Measurements from ENCODE around the gene AGXT2. TPM values are rescaled to one million over a fixed set of nuclear protein-coding genes. Genes with fewer than 3 reads are reported as not detected.
A peak's percentile ranks its signal among the peaks of the same experiment; 100 is the strongest.
"Not testable (repeated sequence)": the region's sequence is repeated elsewhere in the genome, so short reads cannot be mapped to it uniquely, and the experiment has no call there.

Gene AGXT2
- total RNA-seq, 4 donors from 2014 or later, result not detected

DNA sequence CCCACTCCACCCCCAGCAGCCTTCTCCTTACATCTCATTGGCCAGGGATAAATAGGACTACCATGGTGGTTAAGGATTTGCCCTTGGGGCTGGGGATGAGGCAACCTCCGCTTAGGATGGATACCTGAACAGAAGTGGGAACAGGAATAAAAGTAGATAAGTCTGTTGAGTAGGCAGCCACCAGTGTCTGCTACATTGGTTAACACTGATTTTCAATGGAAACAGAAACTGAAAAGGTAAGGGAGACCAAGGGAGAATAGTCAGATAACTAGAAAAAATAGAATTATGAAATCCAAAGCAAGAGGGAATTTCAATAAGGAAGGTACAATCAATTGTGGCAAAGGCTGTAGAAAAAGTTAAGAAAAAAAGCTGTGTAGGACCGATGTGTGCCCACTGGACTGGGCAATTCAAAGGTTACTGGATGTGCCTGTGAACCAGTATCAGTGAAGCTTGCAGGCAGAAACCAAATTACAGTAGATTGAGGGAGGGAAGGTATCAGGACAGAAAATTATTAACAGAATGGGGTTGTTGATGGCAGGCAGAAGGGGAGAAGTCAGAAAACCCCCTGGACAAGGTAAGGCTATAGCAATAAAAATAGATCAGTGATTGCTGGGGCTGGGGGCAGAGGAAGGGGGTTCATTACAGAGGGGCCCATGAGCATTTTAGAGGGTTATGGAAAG is 69.7 kb downstream of the AGXT2 start:
- TF ChIP-seq, protein P1, sequence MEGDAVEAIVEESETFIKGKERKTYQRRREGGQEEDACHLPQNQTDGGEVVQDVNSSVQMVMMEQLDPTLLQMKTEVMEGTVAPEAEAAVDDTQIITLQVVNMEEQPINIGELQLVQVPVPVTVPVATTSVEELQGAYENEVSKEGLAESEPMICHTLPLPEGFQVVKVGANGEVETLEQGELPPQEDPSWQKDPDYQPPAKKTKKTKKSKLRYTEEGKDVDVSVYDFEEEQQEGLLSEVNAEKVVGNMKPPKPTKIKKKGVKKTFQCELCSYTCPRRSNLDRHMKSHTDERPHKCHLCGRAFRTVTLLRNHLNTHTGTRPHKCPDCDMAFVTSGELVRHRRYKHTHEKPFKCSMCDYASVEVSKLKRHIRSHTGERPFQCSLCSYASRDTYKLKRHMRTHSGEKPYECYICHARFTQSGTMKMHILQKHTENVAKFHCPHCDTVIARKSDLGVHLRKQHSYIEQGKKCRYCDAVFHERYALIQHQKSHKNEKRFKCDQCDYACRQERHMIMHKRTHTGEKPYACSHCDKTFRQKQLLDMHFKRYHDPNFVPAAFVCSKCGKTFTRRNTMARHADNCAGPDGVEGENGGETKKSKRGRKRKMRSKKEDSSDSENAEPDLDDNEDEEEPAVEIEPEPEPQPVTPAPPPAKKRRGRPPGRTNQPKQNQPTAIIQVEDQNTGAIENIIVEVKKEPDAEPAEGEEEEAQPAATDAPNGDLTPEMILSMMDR (IDR thresholded peaks at IDR 0.05), result no peak
- DNase-seq (ENCODE audit: low spot score) (no peak), ATAC-seq (ENCODE audit: low FRiP score) (no peak)

DNA sequence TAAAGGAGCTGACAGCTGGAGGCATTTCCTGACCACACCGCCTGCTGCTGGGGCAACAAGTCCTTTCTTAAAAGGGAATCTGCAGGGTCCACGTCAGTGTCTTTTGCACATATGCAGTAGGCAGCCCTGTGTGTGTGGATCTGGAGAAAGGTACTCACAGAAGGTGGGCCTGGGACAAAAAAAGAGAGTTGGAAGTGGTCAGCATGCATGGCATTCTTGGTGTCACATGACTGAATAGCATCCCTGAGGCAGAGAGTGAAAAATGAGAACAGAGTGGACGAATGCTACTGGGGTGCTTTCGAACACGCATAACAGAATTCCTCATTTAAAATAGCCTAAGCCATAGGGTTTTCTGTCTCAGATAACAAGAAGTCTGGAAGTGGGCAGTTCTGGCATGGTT is 71.4 kb downstream of the AGXT2 start:
- DNase-seq (ENCODE audit: low spot score), result no peak
- TF ChIP-seq, protein P1 (IDR thresholded peaks at IDR 0.05), result no peak
- no peak for ATAC-seq (ENCODE audit: low FRiP score)

DNA sequence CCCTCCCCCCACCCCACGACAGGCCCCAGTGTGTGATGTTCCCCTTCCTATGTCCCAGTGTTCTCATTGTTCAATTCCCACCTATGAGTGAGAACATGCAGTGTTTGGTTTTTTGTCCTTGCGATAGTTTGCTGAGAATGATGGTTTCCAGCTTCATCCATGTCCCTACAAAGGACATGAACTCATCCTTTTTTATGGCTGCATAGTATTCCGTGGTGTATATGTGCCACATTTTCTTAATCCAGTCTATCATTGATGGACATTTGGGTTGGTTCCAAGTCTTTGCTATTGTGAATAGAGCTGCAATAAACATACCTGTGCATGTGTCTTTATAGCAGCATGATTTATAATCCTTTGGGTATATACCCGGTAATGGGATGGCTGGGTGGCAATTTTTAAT is 76.1 kb downstream of the AGXT2 start:
- not testable (repeated sequence) for ATAC-seq (ENCODE audit: low FRiP score); DNase-seq (ENCODE audit: low spot score)

DNA sequence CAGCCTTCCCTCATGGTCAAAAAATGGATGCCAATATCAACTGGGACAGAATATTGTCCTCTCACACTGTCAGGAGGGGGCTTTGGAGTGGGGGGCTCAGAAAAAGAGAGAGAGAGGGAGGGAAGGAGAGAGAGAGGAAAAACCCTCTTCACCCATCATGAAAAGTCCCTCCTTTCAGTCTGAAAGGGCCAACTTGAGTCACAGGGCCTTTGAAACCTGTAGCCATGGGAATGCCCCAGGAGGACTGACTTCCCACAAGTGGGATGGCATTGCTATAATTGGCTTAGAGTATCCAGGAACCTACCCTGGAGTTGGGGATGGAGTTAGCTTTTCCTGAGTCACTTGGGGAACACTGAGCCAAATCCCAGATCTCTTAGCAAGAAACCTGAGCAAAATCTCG is 77.2 kb downstream of the AGXT2 start:
- TF ChIP-seq, protein P1 (IDR thresholded peaks at IDR 0.05), result no peak
- ATAC-seq (ENCODE audit: low FRiP score) (no peak), DNase-seq (ENCODE audit: low spot score) (no peak)

DNA sequence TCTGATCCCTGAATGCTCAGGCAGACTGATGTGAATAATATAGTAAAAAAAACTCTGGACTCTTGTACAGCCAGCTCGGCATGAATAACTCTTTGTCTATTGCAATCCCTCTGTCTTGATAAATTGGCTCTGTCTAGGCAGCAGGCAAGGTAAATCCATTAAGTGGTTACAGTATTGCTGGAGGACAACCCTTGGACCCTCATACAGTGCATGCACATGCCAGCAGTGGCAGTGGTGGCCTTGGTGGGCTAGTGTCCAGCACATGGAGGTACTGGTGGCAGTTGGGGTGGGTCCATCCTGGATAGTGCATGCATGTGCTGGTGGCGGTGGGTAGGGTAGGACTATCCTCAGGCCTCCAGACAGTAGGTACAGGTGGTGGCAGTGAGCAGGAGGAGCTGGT is 79.5 kb downstream of the AGXT2 start:
- TF ChIP-seq, protein P1 (IDR thresholded peaks at IDR 0.05), result no peak
- DNase-seq (ENCODE audit: low spot score), result no peak
- no peak for ATAC-seq (ENCODE audit: low FRiP score)

DNA sequence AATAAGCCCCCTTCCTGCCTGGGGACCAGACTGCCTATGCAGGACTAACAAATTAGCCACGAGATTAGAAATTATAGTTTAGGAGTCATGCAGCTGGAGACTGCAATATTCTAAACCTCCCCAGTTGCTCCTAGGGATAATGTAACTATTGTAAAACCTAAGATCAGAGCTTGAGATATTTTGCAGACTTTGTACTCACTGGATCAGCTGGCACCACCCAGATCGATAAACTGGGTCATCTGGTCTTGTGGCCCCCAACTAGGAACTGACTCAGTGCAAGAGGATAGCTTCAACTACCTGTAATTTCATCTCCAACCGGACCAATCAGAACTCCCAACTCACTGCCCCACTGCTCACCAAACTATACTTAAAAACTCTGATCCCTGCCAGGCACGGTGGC is 80.2 kb downstream of the AGXT2 start:
- ATAC-seq (ENCODE audit: low FRiP score) (no peak), DNase-seq (ENCODE audit: low spot score) (no peak)
- TF ChIP-seq, protein P1 (IDR thresholded peaks at IDR 0.05), result no peak

DNA sequence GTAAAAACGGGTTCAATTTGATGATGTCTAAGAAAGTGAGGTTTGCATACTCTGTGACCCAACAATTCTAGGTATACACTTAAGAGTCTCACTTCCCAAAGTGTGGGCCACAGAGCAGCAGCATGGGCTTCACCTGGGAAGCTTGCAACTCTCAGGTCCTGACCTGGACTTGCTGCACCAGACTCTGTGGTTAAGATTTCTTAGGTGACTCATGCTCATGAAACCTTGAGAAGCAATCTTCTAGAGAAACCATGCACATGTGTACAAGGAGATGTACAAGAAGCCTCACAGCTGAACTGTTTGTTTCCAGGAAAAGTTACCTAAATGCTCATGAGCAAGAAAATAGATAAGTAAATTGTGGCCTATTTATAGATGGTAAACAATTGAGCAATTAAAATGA is 88.4 kb downstream of the AGXT2 start:
- TF ChIP-seq, protein P1 (IDR thresholded peaks at IDR 0.05), result no peak
- DNase-seq (ENCODE audit: low spot score), result no peak
- peak; percentile 14 for ATAC-seq (ENCODE audit: low FRiP score)

Measured in omental fat pad (tissue), 4 donors.